NCI-H2029 treated with DMSO at 0.1 percent for 48 hours (cell line): ENCODE measurements around the gene DEDD.
"Not testable (repeated sequence)": the region's sequence is repeated elsewhere in the genome, so short reads cannot be mapped to it uniquely, and the experiment has no call there.

Source experiments
- DNase-seq: peaks from one replicate; lab custom pipeline; 2025; lab: John Stamatoyannopoulos, UW

The DEDD gene

DNA sequence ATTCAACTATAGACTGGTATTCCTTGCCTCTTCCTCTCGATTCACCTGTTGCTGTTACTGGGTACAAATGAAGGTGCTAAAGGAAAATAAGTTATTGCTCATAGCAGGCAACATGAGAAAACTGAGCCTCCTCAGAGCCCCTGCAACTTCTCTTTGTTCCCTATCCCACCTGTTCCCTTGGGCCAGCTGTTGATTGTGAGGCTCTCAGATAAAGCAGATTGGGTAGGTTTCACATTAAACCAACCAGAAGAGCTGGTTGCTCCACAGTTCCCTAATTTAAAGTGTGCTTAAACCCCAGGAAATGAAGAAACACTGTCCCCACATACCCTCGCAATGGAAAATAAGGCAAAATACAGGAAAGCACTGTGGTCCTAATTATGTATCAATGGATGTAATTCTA lies 4.8 kb downstream of the DEDD start:
- no peak for DNase-seq

GRCh38 chr1:161122967-161123366 lies 9.5 kb downstream of the DEDD start:
- DNase-seq = no peak

DNA sequence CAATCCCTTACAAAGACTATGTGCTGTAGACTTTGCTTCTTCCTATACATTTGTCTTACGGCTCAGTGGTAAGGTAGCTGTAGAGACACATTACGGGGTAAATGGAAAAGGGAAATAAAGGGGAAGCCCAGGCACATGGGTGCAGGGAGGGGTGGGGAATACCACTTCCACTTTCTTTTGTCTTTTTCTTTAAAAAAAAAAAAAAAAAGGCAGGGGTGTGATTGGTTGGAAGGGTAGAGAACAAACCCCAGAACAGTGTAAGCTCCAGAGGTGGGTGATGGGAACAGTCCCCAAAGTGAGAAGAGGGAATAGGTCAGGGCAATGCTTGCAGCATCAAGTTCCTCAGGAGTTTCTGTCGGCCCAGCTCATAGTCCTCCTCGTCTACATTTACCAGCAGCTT lies 10.6 kb downstream of the DEDD start:
- no peak for DNase-seq

GRCh38 chr1:161121042-161121650 lies 11.3 kb downstream of the DEDD start:
- no peak for DNase-seq

DNA sequence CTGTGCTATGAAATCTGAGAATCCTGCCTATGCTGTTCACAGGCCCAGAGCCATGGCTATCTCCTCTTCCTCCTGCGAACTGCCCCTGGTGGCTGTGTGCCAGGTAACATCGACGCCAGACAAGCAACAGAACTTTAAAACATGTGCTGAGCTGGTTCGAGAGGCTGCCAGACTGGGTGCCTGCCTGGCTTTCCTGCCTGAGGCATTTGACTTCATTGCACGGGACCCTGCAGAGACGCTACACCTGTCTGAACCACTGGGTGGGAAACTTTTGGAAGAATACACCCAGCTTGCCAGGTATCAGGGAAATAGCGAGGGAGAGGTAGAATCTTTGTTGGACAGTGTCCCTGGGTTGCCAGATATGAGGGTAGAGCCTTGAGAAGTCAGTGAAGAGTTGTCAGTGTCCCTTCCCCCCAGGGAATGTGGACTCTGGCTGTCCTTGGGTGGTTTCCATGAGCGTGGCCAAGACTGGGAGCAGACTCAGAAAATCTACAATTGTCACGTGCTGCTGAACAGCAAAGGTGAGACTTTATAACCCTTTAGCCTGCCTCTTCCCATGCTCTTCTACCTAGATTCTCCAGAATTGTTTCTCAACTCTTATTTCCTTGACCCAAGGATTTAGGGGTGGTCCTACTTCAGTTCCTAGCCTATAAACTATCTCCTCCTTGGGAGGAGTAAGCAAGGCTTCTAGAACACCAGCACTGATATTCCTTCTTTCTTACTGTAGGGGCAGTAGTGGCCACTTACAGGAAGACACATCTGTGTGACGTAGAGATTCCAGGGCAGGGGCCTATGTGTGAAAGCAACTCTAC lies 13.2 kb downstream of the DEDD start:
- no peak for DNase-seq

GRCh38 chr1:161117759-161118581 lies 14.5 kb downstream of the DEDD start, which contains the start of the genes NIT1 and PFDN2:
NIT1 (plus strand) TSS chr1:161118105; CDS start chr1:161118177, 72 bp downstream.
PFDN2 (minus strand) TSS chr1:161118037; CDS start chr1:161118026, 11 bp downstream.
- DNase-seq = peak; percentile 37

DNA sequence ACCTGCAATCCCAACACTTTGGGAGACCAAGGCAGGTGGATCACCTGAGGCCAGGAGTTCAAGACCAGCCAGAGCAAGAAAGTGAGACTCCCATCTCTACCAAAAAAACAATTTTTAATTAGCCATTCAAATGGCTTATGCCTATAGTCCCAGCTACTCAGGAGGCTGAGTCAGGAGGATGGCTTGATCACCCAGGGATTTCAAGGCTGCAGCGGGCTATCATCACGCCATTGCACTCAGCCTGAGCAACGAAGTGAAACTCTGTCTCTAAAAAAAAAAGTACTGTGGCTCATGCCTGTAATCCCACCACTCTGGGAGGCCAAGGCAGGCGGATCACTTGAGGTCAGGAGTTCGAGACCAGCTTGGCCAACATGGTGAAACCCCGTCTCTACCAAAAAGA lies 16.5 kb downstream of the DEDD start:
- not testable (repeated sequence) for DNase-seq

DNA sequence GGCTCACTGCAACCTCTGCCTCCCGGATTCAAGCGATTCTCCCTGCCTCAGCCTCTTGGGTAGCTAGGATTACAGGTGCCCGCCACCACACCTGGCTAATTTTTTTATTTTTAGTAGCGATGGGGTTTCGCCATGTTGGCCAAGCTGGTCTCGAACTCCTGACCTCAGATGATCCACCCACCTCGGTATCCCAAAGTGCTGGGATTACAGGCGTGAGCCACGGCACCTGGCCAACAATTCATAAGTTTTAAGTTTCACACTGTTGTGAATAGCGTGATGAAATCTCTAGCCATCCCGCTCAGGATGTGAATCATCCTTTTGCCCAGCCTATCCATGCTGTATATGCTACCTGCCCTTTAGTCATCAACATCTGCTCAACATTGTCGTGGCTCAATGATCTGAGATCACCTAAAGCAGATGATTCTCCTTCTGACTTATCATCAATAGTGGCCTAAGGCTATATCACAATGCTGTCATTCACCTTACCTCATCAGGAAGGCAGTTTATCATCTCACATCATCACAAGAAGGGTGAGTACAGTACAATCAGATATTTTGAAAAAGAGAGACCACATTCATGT lies 17.2 kb downstream of the DEDD start:
- DNase-seq = no peak

DNA sequence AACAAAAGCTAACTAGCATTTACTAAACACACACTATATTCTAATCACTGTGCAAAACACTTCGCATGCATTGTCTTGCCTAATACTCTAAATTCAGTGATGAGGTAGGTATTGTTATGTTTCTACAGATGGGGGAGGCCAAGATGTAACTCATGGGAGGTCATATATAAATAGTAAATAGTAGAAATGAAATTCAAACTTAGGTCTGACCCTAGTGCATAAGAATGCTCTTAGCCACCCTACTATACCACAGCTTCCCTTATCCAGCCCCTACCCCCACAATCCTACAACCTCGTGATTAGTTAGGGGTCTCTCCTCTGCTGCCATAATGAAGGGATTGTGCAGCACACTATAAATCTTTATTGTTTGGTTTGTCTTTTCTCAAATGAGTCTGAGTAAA lies 17.9 kb downstream of the DEDD start:
- DNase-seq = no peak

DNA sequence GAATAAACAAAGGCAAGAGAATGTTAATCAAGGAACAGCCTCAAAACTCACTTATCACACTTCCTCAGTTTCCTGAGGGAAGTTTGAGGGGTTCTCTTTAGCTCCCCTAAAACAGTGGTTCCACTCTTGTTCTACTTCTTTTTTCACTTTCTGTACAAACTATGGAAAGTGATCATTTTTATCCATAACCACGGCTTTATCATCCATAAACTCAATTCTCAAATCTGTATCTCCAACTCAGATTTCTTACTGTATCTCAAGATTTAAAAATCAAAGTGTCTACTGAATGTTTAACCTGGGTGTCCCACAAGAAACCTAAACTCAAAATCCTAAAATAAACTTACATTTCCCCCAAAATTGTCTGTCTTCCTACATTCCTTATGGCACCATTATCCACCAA lies 18.6 kb downstream of the DEDD start:
- no peak for DNase-seq

- no peak for DNase-seq
Measured at GRCh38 chr1:161111527-161111926, 20.9 kb downstream of the DEDD start.

- no peak for DNase-seq
Measured at GRCh38 chr1:161111117-161111516, 21.4 kb downstream of the DEDD start.

DNA sequence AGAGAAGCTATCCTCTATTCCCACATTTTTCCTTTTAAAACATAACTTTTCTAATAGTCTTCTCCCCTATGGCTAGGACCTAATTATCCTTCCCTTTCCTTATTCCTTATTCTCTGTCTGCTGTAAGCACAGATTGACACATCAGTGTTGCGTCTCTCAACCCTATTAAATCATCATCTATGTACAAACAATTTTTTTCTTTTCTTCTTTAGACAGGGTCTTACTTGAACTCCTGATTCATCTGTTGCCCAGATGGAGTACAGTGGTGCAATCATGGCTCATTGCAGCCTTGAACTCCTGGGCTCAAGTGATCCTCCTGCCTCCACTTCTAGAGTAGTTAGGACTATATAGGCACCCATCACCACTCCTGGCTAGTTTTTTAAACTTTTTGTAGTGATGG lies 26.0 kb downstream of the DEDD start:
- DNase-seq = no peak

GRCh38 chr1:161100556-161100955 lies 31.9 kb downstream of the DEDD start:
- no peak for DNase-seq

GRCh38 chr1:161099090-161099802 lies 33.2 kb downstream of the DEDD start:
- DNase-seq = no peak

DNA sequence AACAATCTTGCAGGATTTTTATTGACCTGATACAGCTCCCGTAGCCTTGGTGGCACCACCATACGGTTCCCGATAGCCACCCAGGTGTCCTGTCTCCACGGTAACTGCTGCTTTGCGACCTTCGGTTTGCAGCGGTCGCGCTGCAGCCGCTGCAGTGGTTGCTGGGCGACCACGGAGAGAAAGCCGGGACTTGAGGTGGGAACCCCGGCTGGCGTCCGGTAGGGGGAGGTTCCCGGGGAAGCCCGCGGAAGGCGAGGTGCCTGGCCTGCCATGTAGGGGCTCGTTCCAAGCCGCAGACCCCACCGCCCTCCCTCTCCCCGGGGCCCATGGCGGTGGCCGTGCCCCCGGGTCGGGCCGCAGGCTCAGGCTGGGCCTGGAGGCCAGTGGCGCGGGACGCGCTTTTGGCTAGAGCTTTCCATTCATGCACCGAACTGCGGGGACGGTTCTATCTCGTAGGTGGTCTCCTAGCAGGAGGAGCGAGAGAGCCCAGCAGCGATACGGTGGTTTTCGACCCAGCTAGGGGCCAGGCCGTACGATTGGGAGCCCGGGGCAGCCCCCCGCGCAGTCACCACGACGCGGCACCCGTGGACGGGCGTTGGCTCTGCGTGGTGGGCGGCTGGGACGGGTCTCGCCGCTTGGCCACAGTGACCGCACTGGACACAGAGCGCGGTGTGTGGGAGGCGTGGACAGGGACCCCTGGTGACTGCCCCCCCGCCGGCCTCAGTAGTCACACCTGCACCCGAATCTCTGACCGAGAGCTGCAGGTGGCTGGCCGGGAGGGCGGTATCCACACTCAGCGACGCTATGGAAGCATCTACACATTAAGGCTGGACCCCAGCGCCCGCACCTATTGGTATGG lies 34.0 kb downstream of the DEDD start, which contains the start of gene KLHDC9:
TSS of gene KLHDC9 (plus strand) at position 152 of the 859 bp plus-strand sequence. CDS start at position 327, 175 bp downstream.
- peak; percentile 74 for DNase-seq

- no peak for DNase-seq
Measured at GRCh38 chr1:161096530-161096929, 35.9 kb downstream of the DEDD start.

DNA sequence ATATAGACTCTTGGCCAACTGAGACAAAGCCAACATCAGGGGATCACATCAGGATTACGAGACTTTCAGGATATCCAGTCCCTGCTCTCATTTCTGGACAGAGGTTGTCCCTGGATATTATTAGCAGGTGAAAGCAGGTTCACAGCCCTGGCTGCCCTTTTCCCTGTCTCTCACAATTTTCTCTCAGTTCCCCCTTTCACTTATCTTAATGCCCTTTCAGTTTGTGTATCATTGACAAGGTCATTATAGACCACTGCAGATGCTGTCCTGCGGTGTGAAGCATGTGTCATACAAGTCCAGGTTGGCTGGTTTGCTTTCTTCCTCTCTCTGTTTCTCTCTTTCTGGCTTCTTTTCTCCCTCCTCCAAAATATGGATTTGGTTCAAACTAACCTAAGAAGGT lies 36.5 kb downstream of the DEDD start:
- DNase-seq = no peak

DNA sequence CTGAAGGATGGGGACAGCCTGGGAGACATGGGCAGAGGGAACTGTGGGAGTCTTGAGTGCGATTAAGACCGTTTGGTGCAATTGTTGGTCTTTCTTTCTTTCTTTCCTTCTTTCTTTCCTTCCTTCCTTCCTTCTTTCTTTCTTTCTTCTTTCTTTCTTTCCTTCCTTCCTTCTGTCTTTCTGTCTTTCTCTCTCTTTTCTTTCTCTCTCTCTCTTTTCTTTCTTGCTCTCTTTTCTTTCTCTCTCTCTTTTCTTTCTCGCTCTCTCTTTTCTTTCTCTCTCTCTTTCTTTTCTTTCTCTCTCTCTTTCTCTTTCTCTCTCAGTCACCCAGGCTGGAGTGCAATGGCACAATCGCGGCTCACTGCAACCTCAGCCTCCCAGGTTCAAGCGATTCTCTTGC lies 37.2 kb downstream of the DEDD start:
- no peak for DNase-seq

- no peak for DNase-seq
Measured at GRCh38 chr1:161094481-161094880, 38.0 kb downstream of the DEDD start.

- no peak for DNase-seq
Measured at GRCh38 chr1:161092621-161093028, 39.8 kb downstream of the DEDD start.
